Measurements from ENCODE around the gene GPBAR1.

Gene GPBAR1

GRCh38 chr2:218285604-218286003 lies 24.8 kb downstream of the GPBAR1 start:
- Histone ChIP-seq H3K27me3 (ENCODE audit: control insufficient read depth, insufficient read depth, low read length) (no peaks in the 10 kb centered on the region), H3K36me3 (ENCODE audit: control insufficient read depth, insufficient read depth, low read length) (peaks cover 5% of the 10 kb centered on the region), H3K4me1 (ENCODE audit: control insufficient read depth, insufficient read depth, low read length) (peaks cover 71% of the 10 kb centered on the region), H3K9ac (ENCODE audit: low read length) (peak overlapping the region; percentile 49), H3K27ac (ENCODE audit: low read depth, low read length) (peak overlapping the region; percentile 90), H3K4me3 (ENCODE audit: low read length) (peak overlapping the region; percentile 64)

- Histone ChIP-seq H3K27ac (ENCODE audit: low read depth, low read length) (peak overlapping the region; percentile 90), H3K4me3 (ENCODE audit: low read length) (peak overlapping the region; percentile 64), H3K36me3 (ENCODE audit: control insufficient read depth, insufficient read depth, low read length) (no peaks in the 10 kb centered on the region), H3K4me1 (ENCODE audit: control insufficient read depth, insufficient read depth, low read length) (peaks cover 74% of the 10 kb centered on the region), H3K27me3 (ENCODE audit: control insufficient read depth, insufficient read depth, low read length) (no peaks in the 10 kb centered on the region), H3K9ac (ENCODE audit: low read length) (peak overlapping the region; percentile 2)
Measured at GRCh38 chr2:218286570-218287459, 26.0 kb downstream of the GPBAR1 start.

GRCh38 chr2:218289639-218290315 lies 29.0 kb downstream of the GPBAR1 start:
- no peaks in the 10 kb centered on the region for H3K36me3 ChIP-seq (ENCODE audit: control insufficient read depth, insufficient read depth, low read length)
- peak overlapping the region; percentile 94 for H3K4me3 ChIP-seq (ENCODE audit: low read length)

GRCh38 chr2:218290316-218291261 lies 29.8 kb downstream of the GPBAR1 start:
- H3K4me1 ChIP-seq (ENCODE audit: control insufficient read depth, insufficient read depth, low read length): peaks cover 44% of the 10 kb centered on the region
- peak overlapping the region; percentile 96 for H3K27ac ChIP-seq (ENCODE audit: low read depth, low read length)
- no peaks in the 10 kb centered on the region for H3K27me3 ChIP-seq (ENCODE audit: control insufficient read depth, insufficient read depth, low read length)
- no peaks in the 10 kb centered on the region for H3K36me3 ChIP-seq (ENCODE audit: control insufficient read depth, insufficient read depth, low read length)
- peak overlapping the region; percentile 88 for H3K9ac ChIP-seq (ENCODE audit: low read length)
- peak overlapping the region; percentile 94 for H3K4me3 ChIP-seq (ENCODE audit: low read length)

More at GRCh38 chr2:218289639-218290315, 29.0 kb downstream of the GPBAR1 start:
- H3K27ac ChIP-seq (ENCODE audit: low read depth, low read length): peak overlapping the region; percentile 96
- H3K4me1 ChIP-seq (ENCODE audit: control insufficient read depth, insufficient read depth, low read length): peaks cover 51% of the 10 kb centered on the region
- peak overlapping the region; percentile 40 for H3K9ac ChIP-seq (ENCODE audit: low read length)
- no peaks in the 10 kb centered on the region for H3K27me3 ChIP-seq (ENCODE audit: control insufficient read depth, insufficient read depth, low read length)

- H3K4me3 ChIP-seq (ENCODE audit: low read length): peak overlapping the region; percentile 94
- H3K9ac ChIP-seq (ENCODE audit: low read length): peak overlapping the region; percentile 88
- H3K4me1 ChIP-seq (ENCODE audit: control insufficient read depth, insufficient read depth, low read length): peaks cover 35% of the 10 kb centered on the region
- no peaks in the 10 kb centered on the region for H3K27me3 ChIP-seq (ENCODE audit: control insufficient read depth, insufficient read depth, low read length)
- no peaks in the 10 kb centered on the region for H3K36me3 ChIP-seq (ENCODE audit: control insufficient read depth, insufficient read depth, low read length)
- peak overlapping the region; percentile 96 for H3K27ac ChIP-seq (ENCODE audit: low read depth, low read length)
Measured at GRCh38 chr2:218291318-218292047, 30.7 kb downstream of the GPBAR1 start.

GRCh38 chr2:218292048-218293014 lies 31.5 kb downstream of the GPBAR1 start, which contains the start of gene TMBIM1:
TMBIM1 (minus strand) TSS chr2:218292503; CDS start chr2:218282141, 10,362 bp downstream.
- H3K27ac ChIP-seq (ENCODE audit: low read depth, low read length): peak within 1 kb of the TSS; percentile 96
- H3K4me3 ChIP-seq (ENCODE audit: low read length): peak within 1 kb of the TSS; percentile 94
- no peaks in the 10 kb centered on the region for H3K36me3 ChIP-seq (ENCODE audit: control insufficient read depth, insufficient read depth, low read length)
- peak within 1 kb of the TSS; percentile 88 for H3K9ac ChIP-seq (ENCODE audit: low read length)
- H3K4me1 ChIP-seq (ENCODE audit: control insufficient read depth, insufficient read depth, low read length): peaks cover 29% of the 10 kb centered on the region
- H3K27me3 ChIP-seq (ENCODE audit: control insufficient read depth, insufficient read depth, low read length): no peaks in the 10 kb centered on the region

GRCh38 chr2:218293715-218294429 lies 33.1 kb downstream of the GPBAR1 start:
- H3K9ac ChIP-seq (ENCODE audit: low read length): no peak overlapping the region
- H3K27ac ChIP-seq (ENCODE audit: low read depth, low read length): no peak overlapping the region
- peak overlapping the region; percentile 4 for H3K4me3 ChIP-seq (ENCODE audit: low read length)
- H3K27me3 ChIP-seq (ENCODE audit: control insufficient read depth, insufficient read depth, low read length): no peaks in the 10 kb centered on the region
- peaks cover 24% of the 10 kb centered on the region for H3K4me1 ChIP-seq (ENCODE audit: control insufficient read depth, insufficient read depth, low read length)
- H3K36me3 ChIP-seq (ENCODE audit: control insufficient read depth, insufficient read depth, low read length): no peaks in the 10 kb centered on the region

GRCh38 chr2:218294430-218295022 lies 33.7 kb downstream of the GPBAR1 start:
- Histone ChIP-seq H3K4me3 (ENCODE audit: low read length) (no peak overlapping the region), H3K9ac (ENCODE audit: low read length) (no peak overlapping the region), H3K27ac (ENCODE audit: low read depth, low read length) (no peak overlapping the region), H3K27me3 (ENCODE audit: control insufficient read depth, insufficient read depth, low read length) (no peaks in the 10 kb centered on the region), H3K36me3 (ENCODE audit: control insufficient read depth, insufficient read depth, low read length) (no peaks in the 10 kb centered on the region), H3K4me1 (ENCODE audit: control insufficient read depth, insufficient read depth, low read length) (peaks cover 23% of the 10 kb centered on the region)

GRCh38 chr2:218295029-218295428 lies 34.2 kb downstream of the GPBAR1 start:
- Histone ChIP-seq H3K4me3 (ENCODE audit: low read length) (no peak overlapping the region), H3K9ac (ENCODE audit: low read length) (no peak overlapping the region), H3K36me3 (ENCODE audit: control insufficient read depth, insufficient read depth, low read length) (no peaks in the 10 kb centered on the region), H3K27me3 (ENCODE audit: control insufficient read depth, insufficient read depth, low read length) (no peaks in the 10 kb centered on the region), H3K4me1 (ENCODE audit: control insufficient read depth, insufficient read depth, low read length) (peaks cover 18% of the 10 kb centered on the region), H3K27ac (ENCODE audit: low read depth, low read length) (no peak overlapping the region)

GRCh38 chr2:218296200-218296599 lies 35.4 kb downstream of the GPBAR1 start:
- H3K27ac ChIP-seq (ENCODE audit: low read depth, low read length): no peak overlapping the region
- no peak overlapping the region for H3K9ac ChIP-seq (ENCODE audit: low read length)
- no peaks in the 10 kb centered on the region for H3K36me3 ChIP-seq (ENCODE audit: control insufficient read depth, insufficient read depth, low read length)
- H3K4me1 ChIP-seq (ENCODE audit: control insufficient read depth, insufficient read depth, low read length): peaks cover 7% of the 10 kb centered on the region
- no peaks in the 10 kb centered on the region for H3K27me3 ChIP-seq (ENCODE audit: control insufficient read depth, insufficient read depth, low read length)
- no peak overlapping the region for H3K4me3 ChIP-seq (ENCODE audit: low read length)

All from rectal smooth muscle tissue (tissue), 1 donor.